ENCODE measurements around the gene F2. TPM values are rescaled to one million over a fixed set of nuclear protein-coding genes. Genes with fewer than 3 reads are reported as not detected.
"Not testable (repeated sequence)": the region's sequence is repeated elsewhere in the genome, so short reads cannot be mapped to it uniquely, and the experiment has no call there.

F2 gene
- total RNA-seq, 2 donors from 2014 or later: 0.89 to 1.5 TPM

- Histone ChIP-seq H3K9me3 (ENCODE audit: control insufficient read depth, low read length) (no peaks in the 10 kb centered on the region), H3K27ac (ENCODE audit: low read depth, low read length) (no peak overlapping the region), H3K27me3 (ENCODE audit: control insufficient read depth, insufficient read depth, low read length, poor library complexity, severe bottlenecking) (no peaks in the 10 kb centered on the region), H3K4me3 (ENCODE audit: low read length) (no peak overlapping the region), H3K9ac (ENCODE audit: extremely low read depth, low read length, poor library complexity, severe bottlenecking) (no peak overlapping the region), H3K36me3 (ENCODE audit: control insufficient read depth, insufficient read depth, low read length) (peaks cover 49% of the 10 kb centered on the region), H3K4me1 (ENCODE audit: control insufficient read depth, insufficient read depth, low read length) (no peaks in the 10 kb centered on the region)
- no peak for TF ChIP-seq CTCF (conservative IDR thresholded peaks at IDR 0.05)
- Mint-ChIP-seq H3K36me3 (ENCODE audit: low read depth) (peaks cover 45% of the 10 kb centered on the region), H3K27me3 (ENCODE audit: insufficient read depth) (no peaks in the 10 kb centered on the region), H3K4me1 (no peaks in the 10 kb centered on the region), H3K27ac (no peak overlapping the region), H3K4me3 (no peak overlapping the region), H3K9me3 (no peaks in the 10 kb centered on the region)
- 94 to 100% methylated on average over 5 to 7 of the region's 7 CpGs for WGBS, 2 experiments (ENCODE audit: insufficient coverage in 1 of 2, insufficient read length in 1 of 2)
- no peak for DNase-seq
Observed at GRCh38 chr11:46706886-46707285, 12.1 kb upstream of the F2 start.

- WGBS, 2 experiments (ENCODE audit: insufficient coverage in 1 of 2, insufficient read length in 1 of 2): 94 to 95% methylated on average over 8 to 9 of the region's 9 CpGs
- peaks cover 27% of the 10 kb centered on the region for H3K36me3 ChIP-seq (ENCODE audit: control insufficient read depth, insufficient read depth, low read length)
- not testable (repeated sequence) for H3K27me3 ChIP-seq (ENCODE audit: control insufficient read depth, insufficient read depth, low read length, poor library complexity, severe bottlenecking); H3K9ac ChIP-seq (ENCODE audit: extremely low read depth, low read length, poor library complexity, severe bottlenecking); H3K4me3 Mint-ChIP-seq; DNase-seq; H3K27ac Mint-ChIP-seq; H3K27ac ChIP-seq (ENCODE audit: low read depth, low read length); H3K4me1 Mint-ChIP-seq; H3K4me1 ChIP-seq (ENCODE audit: control insufficient read depth, insufficient read depth, low read length); H3K9me3 ChIP-seq (ENCODE audit: control insufficient read depth, low read length); H3K27me3 Mint-ChIP-seq (ENCODE audit: insufficient read depth); H3K4me3 ChIP-seq (ENCODE audit: low read length); H3K9me3 Mint-ChIP-seq
- H3K36me3 Mint-ChIP-seq (ENCODE audit: low read depth): peaks cover 24% of the 10 kb centered on the region
Observed at GRCh38 chr11:46709351-46709750, 9.7 kb upstream of the F2 start.

- Histone ChIP-seq H3K36me3 (ENCODE audit: control insufficient read depth, insufficient read depth, low read length) (peaks cover 17% of the 10 kb centered on the region), H3K27ac (ENCODE audit: low read depth, low read length) (no peak overlapping the region), H3K4me1 (ENCODE audit: control insufficient read depth, insufficient read depth, low read length) (no peaks in the 10 kb centered on the region), H3K9ac (ENCODE audit: extremely low read depth, low read length, poor library complexity, severe bottlenecking) (no peak overlapping the region), H3K27me3 (ENCODE audit: control insufficient read depth, insufficient read depth, low read length, poor library complexity, severe bottlenecking) (no peaks in the 10 kb centered on the region), H3K9me3 (ENCODE audit: control insufficient read depth, low read length) (no peaks in the 10 kb centered on the region), H3K4me3 (ENCODE audit: low read length) (no peak overlapping the region)
- peak overlapping the region; percentile 46 for H3K27ac Mint-ChIP-seq
- H3K36me3 Mint-ChIP-seq (ENCODE audit: low read depth): peaks cover 18% of the 10 kb centered on the region
- DNase-seq: no peak
- no peaks in the 10 kb centered on the region for H3K9me3 Mint-ChIP-seq
- H3K27me3 Mint-ChIP-seq (ENCODE audit: insufficient read depth): no peaks in the 10 kb centered on the region
- no peak overlapping the region for H3K4me3 Mint-ChIP-seq
- no peaks in the 10 kb centered on the region for H3K4me1 Mint-ChIP-seq
- TF ChIP-seq CTCF (conservative IDR thresholded peaks at IDR 0.05): no peak
- WGBS, 2 experiments (ENCODE audit: insufficient coverage in 1 of 2, insufficient read length in 1 of 2): 86 to 91% methylated on average over 9 to 10 of the region's 10 CpGs
Observed at GRCh38 chr11:46710821-46711269, 8.2 kb upstream of the F2 start.

GRCh38 chr11:46711303-46711702, 7.7 kb upstream of the F2 start:
- Histone ChIP-seq H3K9ac (ENCODE audit: extremely low read depth, low read length, poor library complexity, severe bottlenecking) (no peak overlapping the region), H3K9me3 (ENCODE audit: control insufficient read depth, low read length) (no peaks in the 10 kb centered on the region), H3K4me1 (ENCODE audit: control insufficient read depth, insufficient read depth, low read length) (no peaks in the 10 kb centered on the region), H3K27me3 (ENCODE audit: control insufficient read depth, insufficient read depth, low read length, poor library complexity, severe bottlenecking) (no peaks in the 10 kb centered on the region), H3K4me3 (ENCODE audit: low read length) (no peak overlapping the region), H3K36me3 (ENCODE audit: control insufficient read depth, insufficient read depth, low read length) (peaks cover 14% of the 10 kb centered on the region), H3K27ac (ENCODE audit: low read depth, low read length) (no peak overlapping the region)
- DNase-seq: no peak
- Mint-ChIP-seq H3K27me3 (ENCODE audit: insufficient read depth) (no peaks in the 10 kb centered on the region), H3K4me1 (no peaks in the 10 kb centered on the region), H3K9me3 (no peaks in the 10 kb centered on the region), H3K36me3 (ENCODE audit: low read depth) (peaks cover 13% of the 10 kb centered on the region), H3K27ac (peak overlapping the region; percentile 46), H3K4me3 (no peak overlapping the region)
- WGBS, 2 experiments (ENCODE audit: insufficient coverage in 1 of 2, insufficient read length in 1 of 2): 91 to 96% methylated on average over 4 to 5 of the region's 5 CpGs
- TF ChIP-seq CTCF (conservative IDR thresholded peaks at IDR 0.05): no peak
